Activated T-helper 9 cell treated with anti-CD3 and anti-CD28 coated beads, Interleukin-2, amount 50 U/mL, for 16 hours (primary cell): ENCODE data around the gene KSR2.
"Not testable (repeated sequence)": the region's sequence is repeated elsewhere in the genome, so short reads cannot be mapped to it uniquely, and the experiment has no call there.

Experiments used
- DNase-seq: peaks from one replicate; pipeline ENCODE4 v3.0.0-alpha.2; 2020; ENCODE audit warnings: low read depth

The KSR2 gene

DNA sequence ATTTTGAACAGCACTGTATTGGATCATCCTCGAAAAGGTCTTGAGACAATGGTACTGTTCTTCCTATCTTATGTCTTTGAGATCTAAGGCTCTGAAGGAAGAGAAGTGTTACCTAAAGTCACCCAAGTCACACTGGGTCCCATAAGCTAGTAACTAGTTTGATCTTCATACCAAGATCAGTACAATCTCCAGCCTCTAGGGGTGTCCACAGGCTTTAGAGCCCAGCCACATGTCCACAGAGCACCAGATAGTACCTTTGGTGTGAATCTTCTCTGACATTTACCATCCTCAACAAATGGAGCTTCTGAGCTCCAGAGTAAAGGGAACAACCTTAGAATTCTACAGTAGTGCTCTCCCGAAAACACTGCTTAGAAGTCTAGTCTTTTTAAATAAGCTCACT is 78.7 kb downstream of the KSR2 start:
- no peak for DNase-seq

DNA sequence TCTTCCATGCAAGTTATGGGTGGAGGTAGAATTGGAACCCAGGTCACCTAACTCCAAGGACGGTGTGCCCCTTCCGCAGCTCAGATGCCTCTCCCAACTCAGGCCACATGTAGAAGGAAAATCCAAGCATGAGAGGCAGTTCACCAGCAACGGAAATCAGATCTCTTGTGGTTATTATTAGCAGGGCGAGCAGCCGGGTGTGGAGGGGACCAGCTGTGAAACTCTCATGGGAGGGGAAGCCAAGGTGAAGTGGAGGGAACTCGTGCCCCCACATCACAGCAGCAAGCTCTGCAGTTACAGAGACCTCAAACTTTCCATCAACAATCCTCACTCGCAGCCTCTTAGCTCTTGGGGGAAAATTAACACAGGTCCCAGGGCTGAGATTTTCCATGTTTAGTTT is 79.7 kb downstream of the KSR2 start:
- no peak for DNase-seq

DNA sequence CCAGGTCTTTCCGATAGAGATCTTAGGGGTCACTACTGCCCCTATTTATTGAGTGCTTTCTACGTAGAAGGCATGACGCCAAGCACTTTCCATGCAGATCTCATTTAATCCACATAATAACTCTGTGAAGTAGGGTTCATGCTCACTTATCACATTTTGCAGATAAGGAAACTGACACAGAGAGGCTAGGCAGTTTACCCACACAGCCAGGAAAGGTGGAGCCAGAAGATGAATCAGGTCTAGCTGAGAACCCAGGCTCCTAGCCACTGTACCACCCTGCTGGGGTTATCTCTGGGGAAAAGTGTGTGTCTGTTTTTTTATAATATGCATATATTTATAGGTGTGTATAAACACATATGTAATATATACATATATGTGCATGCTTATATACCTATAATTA is 83.6 kb downstream of the KSR2 start:
- no peak for DNase-seq

DNA sequence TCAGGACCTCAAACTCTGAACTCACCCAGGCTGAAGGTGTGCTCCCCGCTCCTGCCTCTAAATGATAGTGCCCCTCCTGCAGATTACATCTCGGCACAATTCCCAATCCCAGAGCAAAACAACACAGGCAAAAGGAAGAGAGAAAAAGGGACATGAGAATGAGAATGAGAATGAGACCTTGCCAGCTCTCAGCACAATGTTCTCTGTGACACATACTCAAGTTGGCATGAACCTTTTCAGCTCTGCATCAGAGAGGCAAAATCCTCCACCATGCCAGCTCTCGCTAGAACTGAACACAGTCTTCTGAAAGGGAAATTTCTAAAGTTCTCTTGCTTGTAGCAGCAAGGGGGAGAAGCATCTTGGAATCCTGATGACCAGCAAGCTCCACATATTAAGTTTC is 84.6 kb downstream of the KSR2 start:
- no peak for DNase-seq

DNA sequence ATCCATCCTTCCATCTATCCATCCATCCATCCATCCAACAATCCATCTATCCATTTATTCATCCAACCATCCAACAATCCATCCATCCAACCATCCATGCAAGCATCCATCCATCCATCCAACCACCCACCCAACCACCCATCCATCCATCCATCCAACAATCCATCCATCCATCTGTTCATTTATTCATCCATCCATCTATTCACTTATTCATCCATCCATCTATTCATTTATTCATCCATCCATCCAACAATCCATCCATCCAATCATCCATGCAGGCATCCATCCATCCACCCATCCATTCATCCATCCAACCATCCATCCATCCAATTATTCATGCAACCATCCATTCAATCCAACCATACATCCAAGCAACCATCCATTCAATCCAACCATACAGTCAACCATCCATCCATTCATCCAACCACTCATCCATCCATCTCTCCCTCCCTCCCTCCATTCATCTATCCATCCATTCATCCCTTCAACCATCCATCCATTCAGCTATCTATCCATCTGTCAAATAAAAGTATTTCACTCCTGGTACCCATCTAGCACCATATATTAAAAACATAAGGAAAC is 86.1 kb downstream of the KSR2 start:
- DNase-seq = no peak

DNA sequence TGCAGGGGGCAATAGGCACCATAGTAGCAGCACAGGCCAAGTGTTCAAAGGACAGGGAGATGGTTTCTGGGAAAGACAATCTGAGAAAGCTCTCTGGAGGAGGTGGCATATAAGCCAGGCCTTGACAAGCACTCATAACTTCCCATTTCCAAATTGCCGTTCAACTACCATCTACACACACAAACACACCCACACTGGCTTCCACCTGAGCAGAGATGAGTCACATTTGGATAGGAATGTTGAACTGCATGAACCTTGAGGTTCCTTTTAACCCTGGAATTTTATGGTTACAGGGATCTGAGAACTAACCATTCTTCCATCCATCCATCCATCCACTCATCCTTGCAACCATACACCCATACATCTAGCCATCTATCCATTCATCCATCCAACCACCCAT is 86.6 kb downstream of the KSR2 start:
- DNase-seq = no peak

DNA sequence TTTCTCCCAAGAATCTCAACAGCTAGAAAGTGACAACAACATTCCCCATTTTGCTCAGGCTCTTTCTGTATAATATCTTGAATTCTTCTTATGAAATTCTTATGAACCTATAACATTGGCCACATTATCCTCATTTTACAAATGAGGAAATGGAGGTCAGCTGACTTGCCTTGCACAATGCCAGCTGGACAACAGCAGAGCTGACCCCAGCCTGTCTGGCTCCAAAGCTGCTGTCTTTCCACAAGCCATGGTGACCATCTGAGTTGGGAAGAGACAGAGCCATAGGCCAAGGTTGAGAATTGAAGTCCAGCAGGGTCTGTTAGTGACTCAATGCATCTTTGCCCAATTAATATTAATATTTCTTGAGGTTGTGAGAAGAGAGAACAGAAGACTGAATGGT is 87.3 kb downstream of the KSR2 start:
- no peak for DNase-seq

DNA sequence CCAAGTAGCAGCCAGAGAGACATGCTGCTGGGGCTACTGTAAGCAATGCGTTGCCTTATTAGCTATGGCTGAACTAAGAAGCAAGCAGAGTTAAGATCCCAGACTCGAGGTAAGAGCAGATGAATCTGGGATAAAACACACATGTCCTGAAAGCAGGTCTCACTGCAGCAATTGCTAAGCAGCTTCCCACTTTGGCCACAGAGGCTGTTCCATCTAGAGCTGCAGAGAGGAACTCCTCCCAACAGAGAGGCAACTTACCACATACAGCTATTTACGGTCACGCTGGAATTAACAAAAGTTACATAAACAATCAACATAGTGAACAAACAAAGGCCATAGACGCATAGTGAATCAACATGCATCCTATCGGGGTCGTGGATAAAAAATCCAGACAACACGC is 90.2 kb downstream of the KSR2 start:
- DNase-seq = no peak

DNA sequence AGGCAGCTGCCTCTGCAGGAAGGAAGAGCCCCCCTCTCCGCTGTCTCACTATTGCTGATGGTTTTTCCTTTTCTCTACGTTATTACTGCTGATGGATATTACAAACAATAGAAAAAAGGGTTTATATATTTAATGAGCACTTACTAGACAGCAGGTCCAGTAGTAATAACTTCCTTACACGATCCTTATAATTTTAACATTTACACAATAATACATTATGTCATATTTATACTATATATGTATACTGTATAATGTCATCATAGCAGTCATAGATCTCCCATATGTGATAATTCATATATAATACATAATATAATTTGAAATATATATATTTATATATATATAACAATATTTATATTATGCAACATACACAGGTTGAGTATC is 92.4 kb downstream of the KSR2 start:
- DNase-seq = no peak

DNA sequence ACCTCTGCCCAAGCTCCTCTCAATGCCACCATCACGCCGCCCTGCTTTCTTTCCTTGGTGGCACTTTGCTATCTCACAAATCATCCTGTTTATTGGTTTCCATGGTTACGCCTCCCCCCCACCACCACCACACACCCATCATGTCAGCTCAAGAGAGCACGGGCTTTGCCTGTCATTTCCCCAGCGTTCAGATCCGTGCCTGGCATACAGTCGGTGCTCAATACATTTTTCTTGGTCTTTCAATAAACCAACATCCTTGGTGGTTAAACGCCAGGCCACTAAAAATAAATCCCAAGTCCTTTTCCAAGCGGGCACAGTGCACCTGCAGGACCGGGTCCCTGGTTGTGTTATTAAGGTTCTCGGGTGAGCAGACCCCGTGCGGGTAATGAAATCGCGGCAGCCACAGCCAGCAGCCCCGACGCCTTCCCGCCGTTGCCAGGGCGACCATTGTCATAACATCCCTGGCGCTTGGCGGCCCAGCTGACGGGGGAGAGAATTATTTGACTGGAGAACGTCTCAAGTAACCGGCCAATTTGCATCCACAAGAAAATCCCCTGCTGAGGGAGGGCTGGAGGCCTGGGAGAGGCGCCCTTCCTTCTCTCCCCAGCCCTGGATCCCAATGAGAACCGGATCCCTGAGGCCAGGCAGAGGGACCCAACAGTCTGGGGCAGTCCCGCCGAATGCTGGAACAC is 92.9 kb downstream of the KSR2 start:
- DNase-seq = peak; percentile 23

DNA sequence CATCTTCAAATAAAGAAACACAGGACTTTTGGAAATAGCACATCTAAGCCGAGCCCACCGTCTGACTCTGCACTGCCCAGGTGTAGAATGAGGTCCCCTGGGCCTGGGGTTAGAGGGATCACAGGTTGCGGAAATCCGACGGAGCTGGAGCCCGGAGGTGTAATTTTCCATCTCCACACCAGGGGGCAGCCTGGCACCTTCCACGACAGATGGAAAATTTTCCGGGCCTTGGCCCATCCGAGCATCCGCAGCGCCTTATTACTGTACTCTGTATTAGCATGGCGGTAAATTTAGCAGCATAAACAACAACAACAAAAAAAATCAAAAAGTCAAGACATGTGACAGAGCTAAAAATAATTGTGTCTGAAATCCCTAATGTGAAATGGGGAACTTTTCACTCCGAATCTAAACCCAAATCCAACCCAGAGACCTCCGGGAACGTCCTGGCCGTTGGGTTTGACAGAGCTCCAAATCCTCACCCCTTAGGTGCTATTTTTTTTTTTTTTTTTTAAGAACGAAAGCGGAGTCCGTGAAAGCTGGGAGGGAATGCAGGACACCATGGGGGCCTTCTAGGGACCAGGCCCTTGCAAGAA is 93.9 kb downstream of the KSR2 start:
- peak; percentile 53 for DNase-seq

DNA sequence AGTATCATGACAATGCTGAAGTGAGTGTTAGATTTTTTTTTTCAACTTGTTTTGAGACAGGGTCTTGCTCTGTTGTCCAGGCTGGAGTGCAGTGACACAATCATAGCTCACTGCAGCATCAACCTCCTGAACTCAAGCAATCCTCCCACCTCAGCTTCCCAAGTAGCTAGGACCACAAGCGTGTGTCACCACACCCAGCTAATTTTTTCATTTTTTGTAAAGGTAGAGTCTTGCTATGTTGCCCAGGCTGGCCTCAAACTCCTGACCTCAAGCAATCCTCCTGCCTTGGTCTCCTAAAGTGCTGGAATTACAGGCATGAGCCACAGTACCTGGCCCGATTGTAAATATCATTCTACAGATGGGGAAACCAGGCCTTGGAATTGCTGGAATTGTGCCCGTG is 94.6 kb downstream of the KSR2 start:
- not testable (repeated sequence) for DNase-seq

DNA sequence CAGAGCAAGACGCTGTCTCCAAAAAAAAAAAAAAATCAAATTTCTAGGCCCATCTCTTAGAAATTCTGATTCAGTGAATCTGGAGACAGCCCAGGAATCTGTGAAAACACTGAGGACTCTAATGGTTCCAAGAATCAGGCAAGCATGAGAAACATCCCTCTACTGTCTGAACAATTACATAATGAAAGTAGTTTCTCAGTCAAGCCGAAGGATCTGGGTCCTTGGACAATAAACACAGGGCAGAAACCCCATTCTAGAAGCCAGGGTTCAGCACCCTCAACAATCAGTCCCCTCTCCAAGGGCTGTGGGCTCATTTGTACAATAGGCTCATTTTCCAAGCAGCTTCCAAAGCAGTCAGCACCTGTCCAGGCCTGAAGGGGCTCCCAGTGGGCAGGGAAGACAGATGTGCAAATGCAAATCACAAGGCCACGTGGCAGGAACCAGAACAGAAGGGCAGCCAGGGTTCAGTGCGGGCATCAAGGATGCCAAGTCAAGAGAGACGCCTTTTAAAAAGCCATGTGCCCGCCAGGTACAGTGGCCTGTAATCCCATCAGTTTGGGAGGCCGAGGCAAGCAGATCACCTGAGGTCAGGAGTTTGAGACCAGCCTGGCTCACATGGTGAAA is 96.1 kb downstream of the KSR2 start:
- no peak for DNase-seq

DNA sequence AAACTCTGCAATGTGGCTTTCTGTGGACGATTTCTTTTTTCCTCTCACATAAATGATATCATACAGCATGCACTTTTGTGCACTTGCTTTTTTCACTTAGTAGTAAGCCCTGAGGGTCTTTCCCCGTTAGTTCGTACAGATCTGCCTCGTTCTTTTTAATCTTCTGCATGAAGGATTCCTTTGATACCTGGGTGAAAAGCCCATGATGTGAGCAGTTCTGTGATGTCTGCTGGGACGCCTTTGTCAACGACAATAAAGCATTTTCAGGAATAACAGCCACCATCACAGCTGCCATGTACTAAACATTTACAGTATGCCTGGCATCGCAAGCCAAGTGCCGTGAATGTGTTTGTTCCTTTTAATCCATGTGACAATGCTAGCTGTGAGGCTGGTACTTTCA is 99.2 kb downstream of the KSR2 start:
- no peak for DNase-seq

DNA sequence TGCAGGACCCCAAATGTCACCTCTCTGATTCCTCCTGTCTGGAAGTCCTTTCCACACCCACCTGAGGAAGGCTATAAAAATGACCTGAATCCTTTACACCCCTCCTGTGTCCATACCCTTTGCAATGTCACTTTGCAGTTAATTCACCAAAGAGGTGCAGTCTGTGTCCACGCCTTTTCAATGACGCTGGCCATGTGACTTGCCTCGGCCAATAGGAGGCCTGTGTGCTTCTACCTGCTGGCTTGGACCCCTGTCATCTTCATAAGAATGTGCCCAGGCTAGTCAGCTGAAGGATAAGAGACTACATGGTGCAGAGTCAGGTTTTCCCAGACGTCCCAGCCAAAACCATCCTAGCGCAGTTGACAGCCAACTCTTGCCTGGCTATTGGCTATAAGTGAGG is 101.4 kb downstream of the KSR2 start:
- no peak for DNase-seq

DNA sequence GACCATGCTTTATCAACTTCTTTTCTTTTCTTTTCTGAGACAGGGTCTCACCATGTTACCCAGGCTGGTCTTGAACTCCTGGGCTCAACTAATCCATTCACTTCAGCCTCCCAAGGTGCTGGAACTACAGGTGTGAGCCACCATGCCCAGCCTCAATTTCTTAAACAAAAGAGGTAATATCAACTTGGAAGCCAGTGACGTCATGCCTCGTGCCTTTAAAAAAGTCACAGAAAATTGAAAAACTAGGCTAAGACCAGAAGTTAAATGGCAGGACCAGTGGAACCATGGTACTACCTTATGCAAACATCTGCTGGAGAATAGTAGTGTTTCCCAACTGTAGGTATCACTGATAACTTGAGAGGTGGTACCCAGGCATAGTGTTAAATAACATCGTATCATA is 103.3 kb downstream of the KSR2 start:
- DNase-seq = no peak

DNA sequence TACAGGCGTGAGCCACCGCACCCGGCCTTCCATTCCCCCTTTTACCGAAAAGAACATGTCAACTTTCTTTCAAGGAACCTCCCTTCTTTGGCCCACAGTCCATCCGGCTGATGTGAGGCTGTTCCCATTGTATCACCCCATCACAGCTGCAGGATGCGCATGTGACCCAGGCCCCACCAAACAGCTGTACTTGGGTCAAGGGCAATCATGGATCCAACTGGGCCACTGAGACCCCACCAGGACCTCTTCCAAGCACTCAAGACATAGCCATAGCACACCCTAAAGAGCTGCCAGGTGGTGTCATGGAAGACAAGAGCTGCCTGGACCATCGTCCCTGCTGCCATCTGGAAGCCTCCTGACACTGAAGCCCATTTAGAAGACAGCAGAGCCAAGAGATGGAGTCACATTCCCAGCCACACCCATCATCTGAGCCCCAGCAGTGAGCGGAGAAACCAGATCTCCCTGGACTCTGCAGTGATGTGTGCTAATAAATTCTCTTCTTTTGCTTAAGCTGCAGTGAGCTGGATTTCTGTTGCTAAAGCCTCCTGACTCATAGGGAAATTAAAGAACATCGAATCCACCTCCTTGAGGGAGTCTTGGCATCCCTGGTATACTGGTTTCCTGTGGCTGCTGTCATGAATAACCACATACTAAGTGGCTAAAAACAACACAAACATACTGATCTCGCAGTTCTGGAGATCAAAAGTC is 105.6 kb downstream of the KSR2 start:
- DNase-seq = no peak

DNA sequence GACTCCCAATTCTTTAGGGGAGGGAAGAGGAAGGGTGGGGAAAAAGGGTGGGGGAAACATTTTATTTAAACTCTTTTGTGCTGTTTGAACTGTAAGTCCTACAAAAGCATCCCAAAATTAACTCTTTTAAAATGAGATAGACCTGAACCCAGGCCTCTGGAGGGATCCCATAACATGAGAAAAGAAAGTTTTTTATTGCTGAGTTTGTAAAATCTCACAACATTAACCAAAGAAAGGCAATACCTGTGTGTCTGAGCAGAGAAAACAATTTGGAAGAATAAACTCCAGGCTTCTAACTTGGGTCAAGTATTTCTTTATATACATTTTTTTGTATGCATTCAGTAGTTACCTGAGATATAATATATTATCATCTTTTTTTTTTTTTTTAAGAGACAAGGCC is 107.1 kb downstream of the KSR2 start:
- DNase-seq = no peak

DNA sequence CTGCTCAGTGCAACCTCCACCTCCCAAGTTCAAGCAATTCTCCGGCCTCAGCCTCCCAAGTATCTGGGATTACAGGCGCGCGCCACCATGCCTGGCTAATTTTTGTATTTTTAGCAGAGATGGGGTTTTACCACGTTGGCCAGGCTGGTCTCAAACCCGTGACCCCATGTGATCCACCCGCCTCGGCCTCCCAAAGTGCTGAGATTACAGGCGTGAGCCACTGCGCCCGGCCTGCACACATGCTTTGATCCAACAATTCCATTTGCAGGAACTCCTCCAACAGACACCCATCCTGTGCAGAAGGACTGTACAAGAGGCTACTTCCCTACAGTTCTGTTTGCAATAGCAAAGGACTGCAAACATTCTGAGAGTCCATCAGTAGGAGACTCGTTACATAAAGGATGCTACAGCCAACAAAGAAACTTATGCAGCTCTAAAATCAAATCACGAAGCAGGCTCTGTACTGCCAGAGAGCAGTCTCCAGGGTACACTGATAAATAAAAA is 108.0 kb downstream of the KSR2 start:
- not testable (repeated sequence) for DNase-seq

DNA sequence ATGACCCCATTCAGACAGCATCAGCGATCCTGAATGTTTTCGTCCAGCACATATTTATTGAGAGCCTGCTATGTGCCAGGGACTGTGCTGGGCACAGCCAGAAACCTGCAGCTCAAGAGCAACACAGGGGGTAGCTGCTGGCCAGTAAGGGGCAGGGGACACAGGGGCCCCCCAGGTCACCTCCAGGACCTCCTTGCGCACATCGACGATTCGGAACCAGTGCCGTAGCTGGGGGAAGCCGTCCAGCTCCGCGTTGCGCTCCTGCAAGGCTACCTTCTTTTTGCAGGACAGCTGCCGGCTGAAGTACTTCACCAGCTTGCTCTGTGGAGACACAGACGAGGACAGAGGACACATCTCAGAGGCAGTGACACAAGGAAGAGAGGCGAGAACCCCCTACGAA is 108.7 kb downstream of the KSR2 start:
- DNase-seq = no peak

DNA sequence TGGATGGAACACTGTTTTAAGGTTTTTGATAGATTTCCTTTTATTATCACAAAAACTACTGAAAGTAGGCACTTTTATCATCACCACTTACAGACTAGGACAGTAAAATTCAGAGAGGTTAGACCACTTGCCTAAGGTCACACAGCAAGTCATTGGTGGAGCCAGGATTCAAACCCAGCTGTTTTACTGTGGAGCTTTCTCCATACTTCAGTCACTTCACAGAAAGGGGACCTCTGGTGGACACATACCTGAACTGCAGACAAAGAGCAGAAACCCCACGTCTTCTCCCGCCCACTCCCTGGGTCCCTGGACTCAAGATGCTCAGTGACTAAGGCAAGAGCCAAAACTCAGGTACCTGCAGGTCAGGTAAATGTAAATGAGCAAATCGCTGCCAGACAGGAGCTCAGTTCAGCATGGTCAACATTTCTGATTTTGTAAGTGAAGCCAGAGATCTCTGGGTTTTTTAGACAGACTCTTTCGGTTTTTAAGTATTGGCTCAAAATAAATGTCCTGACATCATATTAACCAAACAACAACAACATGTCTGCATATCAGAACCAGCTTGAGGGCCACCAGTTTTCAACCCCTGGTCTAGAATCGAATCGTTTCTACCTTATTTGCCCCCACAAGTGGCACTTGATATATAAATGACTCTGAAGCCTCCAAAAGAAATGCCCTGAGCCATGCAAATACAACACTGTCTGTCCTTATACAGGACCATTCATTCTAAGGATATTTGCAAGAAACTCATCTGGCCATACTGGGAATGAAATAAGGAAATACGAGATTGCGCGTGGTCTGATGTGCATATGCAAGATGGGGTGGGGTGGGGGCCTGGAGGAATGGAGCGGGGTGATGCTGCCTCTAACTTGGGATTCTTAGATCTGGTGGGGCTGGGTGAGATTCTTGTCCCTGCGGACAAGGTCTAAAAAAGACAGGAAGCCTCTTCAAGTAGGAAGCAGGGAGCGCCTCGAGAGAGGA is 110.9 kb downstream of the KSR2 start:
- DNase-seq = peak; percentile 23
